ENCODE results near the gene ZNF548.

ZNF548 gene

DNA sequence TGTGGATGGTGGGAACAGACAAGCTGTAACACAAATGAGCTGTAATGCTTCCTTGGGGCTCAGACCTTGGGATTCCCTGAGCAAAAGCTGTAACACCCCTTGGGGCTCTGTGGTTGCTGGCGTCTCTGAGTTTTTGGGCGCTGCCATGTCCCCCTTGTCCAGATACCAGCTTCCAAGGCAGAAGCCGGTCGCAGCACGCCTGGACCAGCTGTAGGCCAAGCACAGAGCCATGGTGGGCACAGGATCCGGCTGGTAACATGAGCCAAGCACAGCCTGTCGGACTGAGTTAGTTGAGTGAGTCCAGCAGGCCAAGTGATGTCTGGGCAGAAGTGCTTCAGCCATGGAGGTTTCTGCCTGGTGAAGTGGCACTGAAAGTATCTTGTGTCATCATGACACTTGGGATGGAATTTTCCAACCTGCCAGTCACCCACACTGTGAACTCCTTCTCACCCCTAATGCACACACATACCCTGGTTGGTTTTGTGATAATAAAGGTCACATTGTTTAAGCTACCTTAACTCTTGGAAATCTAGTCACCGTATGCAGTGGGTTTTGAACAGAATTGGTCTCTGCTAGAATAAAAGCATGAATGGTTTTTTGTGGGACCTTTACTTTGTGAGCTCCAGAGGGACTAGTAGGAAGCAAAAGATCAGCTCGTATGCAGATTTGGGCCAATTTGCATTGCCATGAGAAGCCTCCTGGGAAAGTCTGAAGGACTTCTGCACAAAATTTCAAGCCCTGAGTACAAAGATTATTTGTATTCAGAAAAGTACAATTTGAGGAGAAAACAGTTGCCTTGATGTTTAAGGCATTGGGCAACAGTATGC, 14.3 kb downstream of the ZNF548 start:
- no peak for DNase-seq

DNA sequence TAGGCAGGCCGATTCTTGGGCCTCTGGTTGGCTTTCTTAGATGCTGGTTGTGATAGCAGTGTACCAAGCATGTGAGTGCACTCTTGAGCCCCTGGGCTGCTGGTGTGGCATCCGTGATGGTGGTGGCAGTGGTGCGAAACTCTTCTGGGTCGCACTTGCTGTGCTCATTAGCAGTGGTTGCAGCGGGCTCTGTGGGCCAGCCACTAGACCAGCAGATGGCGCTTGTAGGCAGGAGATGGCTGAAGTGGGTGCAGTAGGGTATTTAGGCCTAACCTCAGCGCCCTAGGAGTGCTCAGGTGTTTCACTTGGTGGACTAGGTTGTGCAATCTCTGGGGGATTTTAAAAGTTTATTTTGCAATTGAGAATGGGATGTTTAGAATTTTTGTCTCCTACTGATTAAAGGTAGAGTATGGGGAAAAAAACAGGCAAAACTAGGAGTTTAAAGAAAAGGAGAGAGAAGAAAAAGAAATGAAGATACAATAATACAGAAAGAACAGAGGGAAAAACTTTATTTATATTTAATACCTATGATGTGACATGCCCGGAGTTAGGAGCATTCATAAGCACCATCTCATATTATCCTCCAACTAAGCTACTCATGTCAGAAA, 17.0 kb downstream of the ZNF548 start:
- DNase-seq = peak; percentile 6

- peak; percentile 81 for DNase-seq
Measured at GRCh38 chr19:57410877-57411671, 21.4 kb downstream of the ZNF548 start, which contains the start of gene ZNF17. Gene ZNF17 (plus strand): TSS chr19:57411161. CDS start chr19:57413616, 2,455 bp downstream.

- DNase-seq = no peak
Measured at GRCh38 chr19:57419439-57419838, 29.8 kb downstream of the ZNF548 start.

DNA sequence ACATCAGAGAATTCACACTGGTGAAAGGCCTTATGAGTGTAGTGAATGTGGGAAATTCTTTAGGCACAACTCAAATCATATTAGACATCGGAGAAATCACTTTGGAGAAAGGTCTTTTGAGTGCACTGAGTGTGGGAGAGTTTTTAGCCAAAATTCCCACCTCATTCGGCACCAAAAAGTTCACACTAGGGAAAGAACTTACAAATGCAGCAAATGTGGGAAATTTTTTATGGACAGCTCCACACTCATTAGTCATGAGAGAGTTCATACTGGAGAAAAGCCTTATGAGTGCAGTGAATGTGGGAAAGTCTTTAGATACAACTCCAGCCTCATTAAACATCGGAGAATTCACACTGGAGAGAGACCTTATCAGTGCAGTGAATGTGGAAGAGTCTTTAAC, 31.4 kb downstream of the ZNF548 start:
- no peak for DNase-seq

DNA sequence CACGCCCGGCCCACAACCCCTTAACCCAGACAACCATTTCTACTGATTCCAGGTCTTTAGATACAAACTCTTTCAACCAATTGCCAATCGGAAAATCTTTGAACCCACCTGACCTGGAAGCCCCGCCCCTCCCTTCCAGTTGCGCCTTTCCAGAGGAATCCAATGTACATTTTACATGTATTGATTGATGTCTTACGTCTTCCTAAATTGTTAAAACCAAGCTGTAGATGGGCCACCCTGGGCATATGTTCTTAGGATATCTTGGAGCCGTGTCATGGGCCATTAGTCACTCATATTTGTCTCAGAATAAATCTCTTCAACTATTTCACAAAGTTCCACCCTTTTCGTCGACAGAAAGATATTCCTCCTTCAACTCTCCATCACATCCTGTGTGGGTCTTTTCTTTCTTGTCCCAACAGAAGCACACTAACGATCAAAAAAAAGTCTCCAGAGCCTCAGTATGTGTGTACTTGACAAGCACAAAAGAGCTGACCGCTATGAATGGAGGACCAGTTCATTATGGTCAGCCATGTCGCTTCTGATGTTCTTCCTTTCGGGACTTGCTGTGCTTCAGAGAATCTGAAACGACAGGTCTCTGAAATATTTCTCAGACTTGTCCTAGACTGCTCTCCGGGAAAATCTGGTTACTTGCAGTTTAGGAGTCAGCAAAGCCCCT, 44.9 kb downstream of the ZNF548 start:
- peak; percentile 15 for DNase-seq

DNA sequence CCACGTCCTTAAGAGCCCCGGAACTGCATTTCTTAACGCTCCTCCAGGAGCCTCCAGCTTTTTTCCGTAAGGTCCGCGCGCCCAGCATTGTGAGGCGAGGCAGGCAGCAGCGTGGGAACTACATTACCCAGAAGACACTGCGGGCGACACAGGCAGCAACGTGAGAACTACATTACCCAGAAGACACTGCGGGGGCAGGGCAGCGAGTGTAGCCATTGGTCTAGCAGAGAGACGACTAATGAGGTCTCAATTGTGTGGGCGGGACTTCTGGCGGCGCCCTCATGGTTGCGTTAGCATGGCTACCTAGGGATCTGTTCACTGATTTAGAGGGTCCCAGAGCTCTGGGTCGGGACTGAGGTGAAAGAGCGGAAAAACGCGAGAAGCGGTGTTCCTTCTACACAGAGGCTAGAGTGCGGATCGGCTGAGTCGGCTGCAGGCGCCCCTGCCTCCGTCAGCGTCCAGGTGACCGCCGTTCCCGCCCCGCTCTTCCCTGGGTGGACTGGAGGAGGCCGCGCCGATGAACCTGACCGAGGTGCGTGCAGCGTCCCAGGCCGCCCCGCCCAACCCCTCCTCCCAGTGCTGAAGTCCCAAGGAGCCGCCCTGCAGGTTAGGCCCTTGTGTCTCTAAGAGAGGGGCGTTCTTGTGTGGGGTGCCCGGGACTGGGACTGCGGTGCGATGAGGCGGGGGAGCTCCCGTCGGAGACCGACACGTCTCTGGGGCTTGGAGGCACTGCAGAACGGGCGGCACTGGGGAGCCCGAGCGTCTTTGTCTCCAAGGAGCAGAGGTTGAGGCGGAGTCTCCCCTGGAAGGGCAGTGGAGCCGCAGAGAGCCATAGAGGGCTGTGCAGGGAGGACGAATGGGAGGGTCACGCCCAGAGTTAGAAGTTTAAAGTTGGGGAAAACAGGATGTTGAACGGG, 45.7 kb downstream of the ZNF548 start, which contains the start of gene ZNF749:
Gene ZNF749 (plus strand): TSS at position 264 of the 917 bp plus-strand sequence. CDS start 254 bp downstream, at position 518.
- peak; percentile 95 for DNase-seq

GRCh38 chr19:57436417-57436816, 46.8 kb downstream of the ZNF548 start:
- DNase-seq = no peak

- no peak for DNase-seq
Measured at GRCh38 chr19:57437931-57438330, 48.3 kb downstream of the ZNF548 start.

DNA sequence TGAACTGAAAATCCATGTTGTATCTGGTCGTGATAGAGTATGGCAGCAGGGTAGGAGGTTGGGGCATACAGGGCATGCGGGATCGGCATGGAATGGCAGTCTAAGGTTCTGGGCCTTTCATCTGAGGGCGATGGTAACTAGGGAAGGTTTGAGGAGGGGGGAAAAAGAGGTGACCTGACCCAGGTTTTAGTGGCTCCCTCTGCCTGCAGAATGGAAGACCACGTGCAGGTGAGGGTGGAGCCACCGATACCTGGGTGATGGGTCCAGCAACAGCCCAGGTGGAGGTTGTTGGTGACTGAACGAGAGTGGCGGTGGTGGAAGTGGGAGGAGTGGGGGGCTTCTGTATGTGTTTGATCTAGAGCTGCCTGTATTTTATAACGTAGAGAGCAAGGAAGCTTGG, 49.3 kb downstream of the ZNF548 start:
- no peak for DNase-seq

GRCh38 chr19:57441979-57442752, 52.5 kb downstream of the ZNF548 start:
- no peak for DNase-seq

- no peak for DNase-seq
Measured at GRCh38 chr19:57443121-57443696, 53.6 kb downstream of the ZNF548 start.

GRCh38 chr19:57452307-57452706, 62.7 kb downstream of the ZNF548 start:
- no peak for DNase-seq

All from NCI-H1092 (cell line).